ENCODE results near the gene KPTN. TPM values are rescaled to one million over a fixed set of nuclear protein-coding genes. Genes with fewer than 3 reads are reported as not detected.
"Not testable (repeated sequence)": the region's sequence is repeated elsewhere in the genome, so short reads cannot be mapped to it uniquely, and the experiment has no call there.

KPTN gene
- total RNA-seq, 1 donor from 2014 or later: 2.1 TPM

GRCh38 chr19:47492571-47493377 is 8.8 kb upstream of the KPTN start:
- no peaks in the 10 kb centered on the region for H3K27me3 ChIP-seq (ENCODE audit: control insufficient read depth in 3 of 3, insufficient read depth in 3 of 3, low read length in 3 of 3)
- no peak overlapping the region for H3K27ac ChIP-seq (ENCODE audit: low read depth, low read length)
- no peaks in the 10 kb centered on the region for H3K9me3 ChIP-seq (ENCODE audit: control insufficient read depth in 3 of 3, low read length in 3 of 3)
- H3K4me1 ChIP-seq (ENCODE audit: control insufficient read depth in 3 of 3, insufficient read depth in 3 of 3, low read length in 3 of 3): peaks cover 18 to 40% (median 38%) of the 10 kb centered on the region in 3 donors
- no peak overlapping the region for H3K4me3 ChIP-seq (ENCODE audit: low read length in 3 of 3)
- H3K36me3 ChIP-seq (ENCODE audit: control insufficient read depth in 3 of 3, insufficient read depth in 3 of 3, low read length in 3 of 3): peaks cover 54 to 74% (median 56%) of the 10 kb centered on the region in 3 donors
- H3K9ac ChIP-seq (ENCODE audit: low read depth in 1 of 3, low read length in 3 of 3): no peak overlapping the region

GRCh38 chr19:47492137-47492533 is 8.1 kb upstream of the KPTN start:
- Histone ChIP-seq H3K4me3 (ENCODE audit: low read length in 3 of 3) (no peak overlapping the region), H3K27me3 (ENCODE audit: control insufficient read depth in 3 of 3, insufficient read depth in 3 of 3, low read length in 3 of 3) (no peaks in the 10 kb centered on the region), H3K9ac (ENCODE audit: low read depth in 1 of 3, low read length in 3 of 3) (no peak overlapping the region), H3K4me1 (ENCODE audit: control insufficient read depth in 3 of 3, insufficient read depth in 3 of 3, low read length in 3 of 3) (peaks cover 11 to 34% (median 32%) of the 10 kb centered on the region in 3 donors), H3K36me3 (ENCODE audit: control insufficient read depth in 3 of 3, insufficient read depth in 3 of 3, low read length in 3 of 3) (peaks cover 54 to 73% (median 58%) of the 10 kb centered on the region in 3 donors), H3K9me3 (ENCODE audit: control insufficient read depth in 3 of 3, low read length in 3 of 3) (no peaks in the 10 kb centered on the region), H3K27ac (ENCODE audit: low read depth, low read length) (no peak overlapping the region)

- no peak overlapping the region for H3K4me3 ChIP-seq (ENCODE audit: low read length in 3 of 3)
- no peak overlapping the region for H3K27ac ChIP-seq (ENCODE audit: low read depth, low read length)
- peaks cover 54 to 73% (median 56%) of the 10 kb centered on the region in 3 donors for H3K36me3 ChIP-seq (ENCODE audit: control insufficient read depth in 3 of 3, insufficient read depth in 3 of 3, low read length in 3 of 3)
- H3K9ac ChIP-seq (ENCODE audit: low read depth in 1 of 3, low read length in 3 of 3): no peak overlapping the region
- no peaks in the 10 kb centered on the region for H3K9me3 ChIP-seq (ENCODE audit: control insufficient read depth in 3 of 3, low read length in 3 of 3)
- peaks cover 6 to 28% (median 26%) of the 10 kb centered on the region in 3 donors for H3K4me1 ChIP-seq (ENCODE audit: control insufficient read depth in 3 of 3, insufficient read depth in 3 of 3, low read length in 3 of 3)
- no peaks in the 10 kb centered on the region for H3K27me3 ChIP-seq (ENCODE audit: control insufficient read depth in 3 of 3, insufficient read depth in 3 of 3, low read length in 3 of 3)
Observed at GRCh38 chr19:47491358-47492136, 7.5 kb upstream of the KPTN start.

GRCh38 chr19:47490847-47491246 is 6.8 kb upstream of the KPTN start:
- Histone ChIP-seq H3K4me1 (ENCODE audit: control insufficient read depth in 3 of 3, insufficient read depth in 3 of 3, low read length in 3 of 3) (peaks cover under 1 to 21% (median 19%) of the 10 kb centered on the region in 3 donors), H3K9ac (ENCODE audit: low read depth in 1 of 3, low read length in 3 of 3) (peak overlapping the region in 1 of 3 donors; percentile 8), H3K27ac (ENCODE audit: low read depth, low read length) (no peak overlapping the region), H3K9me3 (ENCODE audit: control insufficient read depth in 3 of 3, low read length in 3 of 3) (no peaks in the 10 kb centered on the region), H3K36me3 (ENCODE audit: control insufficient read depth in 3 of 3, insufficient read depth in 3 of 3, low read length in 3 of 3) (peaks cover 54 to 71% (median 57%) of the 10 kb centered on the region in 3 donors), H3K4me3 (ENCODE audit: low read length in 3 of 3) (no peak overlapping the region), H3K27me3 (ENCODE audit: control insufficient read depth in 3 of 3, insufficient read depth in 3 of 3, low read length in 3 of 3) (no peaks in the 10 kb centered on the region)

GRCh38 chr19:47490031-47490430 is 6.0 kb upstream of the KPTN start:
- Histone ChIP-seq H3K9ac (ENCODE audit: low read depth in 1 of 3, low read length in 3 of 3) (no peak overlapping the region), H3K36me3 (ENCODE audit: control insufficient read depth in 3 of 3, insufficient read depth in 3 of 3, low read length in 3 of 3) (peaks cover 52 to 66% (median 57%) of the 10 kb centered on the region in 3 donors), H3K27ac (ENCODE audit: low read depth, low read length) (no peak overlapping the region), H3K9me3 (ENCODE audit: control insufficient read depth in 3 of 3, low read length in 3 of 3) (no peaks in the 10 kb centered on the region), H3K27me3 (ENCODE audit: control insufficient read depth in 3 of 3, insufficient read depth in 3 of 3, low read length in 3 of 3) (no peaks in the 10 kb centered on the region), H3K4me3 (ENCODE audit: low read length in 3 of 3) (no peak overlapping the region), H3K4me1 (ENCODE audit: control insufficient read depth in 3 of 3, insufficient read depth in 3 of 3, low read length in 3 of 3) (peaks cover 0 to 17% (median 15%) of the 10 kb centered on the region in 3 donors)

GRCh38 chr19:47489072-47489914 is 5.3 kb upstream of the KPTN start:
- peaks cover 6 to 17% (median 16%) of the 10 kb centered on the region in 3 donors for H3K4me1 ChIP-seq (ENCODE audit: control insufficient read depth in 3 of 3, insufficient read depth in 3 of 3, low read length in 3 of 3)
- no peak overlapping the region for H3K27ac ChIP-seq (ENCODE audit: low read depth, low read length)
- H3K9ac ChIP-seq (ENCODE audit: low read depth in 1 of 3, low read length in 3 of 3): no peak overlapping the region
- H3K36me3 ChIP-seq (ENCODE audit: control insufficient read depth in 3 of 3, insufficient read depth in 3 of 3, low read length in 3 of 3): peaks cover 52 to 61% (median 57%) of the 10 kb centered on the region in 3 donors
- H3K9me3 ChIP-seq (ENCODE audit: control insufficient read depth in 3 of 3, low read length in 3 of 3): no peaks in the 10 kb centered on the region
- no peaks in the 10 kb centered on the region for H3K27me3 ChIP-seq (ENCODE audit: control insufficient read depth in 3 of 3, insufficient read depth in 3 of 3, low read length in 3 of 3)
- no peak overlapping the region for H3K4me3 ChIP-seq (ENCODE audit: low read length in 3 of 3)

- H3K4me3 ChIP-seq (ENCODE audit: low read length in 3 of 3): no peak overlapping the region
- no peak overlapping the region for H3K27ac ChIP-seq (ENCODE audit: low read depth, low read length)
- H3K36me3 ChIP-seq (ENCODE audit: control insufficient read depth in 3 of 3, insufficient read depth in 3 of 3, low read length in 3 of 3): peaks cover 46 to 51% (median 46%) of the 10 kb centered on the region in 3 donors
- H3K27me3 ChIP-seq (ENCODE audit: control insufficient read depth in 3 of 3, insufficient read depth in 3 of 3, low read length in 3 of 3): no peaks in the 10 kb centered on the region
- H3K9ac ChIP-seq (ENCODE audit: low read depth in 1 of 3, low read length in 3 of 3): no peak overlapping the region
- no peaks in the 10 kb centered on the region for H3K9me3 ChIP-seq (ENCODE audit: control insufficient read depth in 3 of 3, low read length in 3 of 3)
- peaks cover 9 to 19% (median 15%) of the 10 kb centered on the region in 3 donors for H3K4me1 ChIP-seq (ENCODE audit: control insufficient read depth in 3 of 3, insufficient read depth in 3 of 3, low read length in 3 of 3)
Observed at GRCh38 chr19:47487551-47488515, 3.8 kb upstream of the KPTN start.

GRCh38 chr19:47486900-47487299 is 2.9 kb upstream of the KPTN start:
- H3K9me3 ChIP-seq (ENCODE audit: control insufficient read depth in 3 of 3, low read length in 3 of 3): no peaks in the 10 kb centered on the region
- no peak overlapping the region for H3K27ac ChIP-seq (ENCODE audit: low read depth, low read length)
- no peak overlapping the region for H3K4me3 ChIP-seq (ENCODE audit: low read length in 3 of 3)
- H3K4me1 ChIP-seq (ENCODE audit: control insufficient read depth in 3 of 3, insufficient read depth in 3 of 3, low read length in 3 of 3): peaks cover 9 to 19% (median 15%) of the 10 kb centered on the region in 3 donors
- peak overlapping the region in 1 of 3 donors; percentile 8 for H3K9ac ChIP-seq (ENCODE audit: low read depth in 1 of 3, low read length in 3 of 3)
- peaks cover 39 to 42% (median 42%) of the 10 kb centered on the region in 3 donors for H3K36me3 ChIP-seq (ENCODE audit: control insufficient read depth in 3 of 3, insufficient read depth in 3 of 3, low read length in 3 of 3)
- H3K27me3 ChIP-seq (ENCODE audit: control insufficient read depth in 3 of 3, insufficient read depth in 3 of 3, low read length in 3 of 3): no peaks in the 10 kb centered on the region

- H3K36me3 ChIP-seq (ENCODE audit: control insufficient read depth in 3 of 3, insufficient read depth in 3 of 3, low read length in 3 of 3): peaks cover 32 to 35% (median 35%) of the 10 kb centered on the region in 3 donors
Observed at GRCh38 chr19:47486220-47486619, 2.2 kb upstream of the KPTN start.

More at GRCh38 chr19:47486220-47486619, 2.2 kb upstream of the KPTN start:
- peaks cover 9 to 19% (median 15%) of the 10 kb centered on the region in 3 donors for H3K4me1 ChIP-seq (ENCODE audit: control insufficient read depth in 3 of 3, insufficient read depth in 3 of 3, low read length in 3 of 3)
- H3K9me3 ChIP-seq (ENCODE audit: control insufficient read depth in 3 of 3, low read length in 3 of 3); H3K9ac ChIP-seq (ENCODE audit: low read depth in 1 of 3, low read length in 3 of 3); H3K27ac ChIP-seq (ENCODE audit: low read depth, low read length); H3K27me3 ChIP-seq (ENCODE audit: control insufficient read depth in 3 of 3, insufficient read depth in 3 of 3, low read length in 3 of 3); H3K4me3 ChIP-seq (ENCODE audit: low read length in 3 of 3): not testable (repeated sequence)

Data from skeletal muscle tissue (tissue), 4 donors.